ENCODE measurements around the gene RIMS1.

The RIMS1 gene

GRCh38 chr6:72261554-72261953 lies 375.2 kb downstream of the RIMS1 start (continued):
- TF ChIP-seq CSDC2 (CRISPR knock-in tag; IDR thresholded peaks at IDR 0.05) = no peak

DNA sequence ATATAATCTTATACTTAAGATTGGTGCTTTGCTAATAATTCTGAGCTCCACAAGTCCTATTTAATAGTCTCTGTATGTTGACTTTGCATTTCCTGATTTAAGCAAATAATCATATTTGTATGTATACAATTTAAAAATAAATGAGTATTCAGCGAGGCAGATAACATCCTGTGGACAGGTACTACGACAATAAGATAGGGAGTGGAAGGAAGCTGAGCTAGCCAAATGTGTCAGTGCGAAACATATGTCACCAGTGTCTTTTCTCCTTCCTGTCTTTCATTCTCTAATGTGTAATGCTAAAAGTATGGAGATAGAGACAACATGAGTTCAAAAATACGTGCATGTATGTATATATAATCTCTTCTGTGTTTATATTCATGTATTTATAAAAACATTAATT lies 375.9 kb downstream of the RIMS1 start:
- TF ChIP-seq ARNTL (CRISPR knock-in tag; IDR thresholded peaks at IDR 0.05; ENCODE audit: borderline replicate concordance, low read depth) = no peak
- no peak for ATAC-seq

GRCh38 chr6:72267470-72267869 lies 381.1 kb downstream of the RIMS1 start:
- no peak for ATAC-seq
- no peak for TF ChIP-seq ESRRG (CRISPR knock-in tag; IDR thresholded peaks at IDR 0.05)
- no peak for TF ChIP-seq ZNF70 (CRISPR knock-in tag; IDR thresholded peaks at IDR 0.05)
- TF ChIP-seq ARNTL (CRISPR knock-in tag; IDR thresholded peaks at IDR 0.05; ENCODE audit: borderline replicate concordance, low read depth) = no peak
- TF ChIP-seq TOX (CRISPR knock-in tag; IDR thresholded peaks at IDR 0.05; ENCODE audit: borderline replicate concordance) = no peak

- no peak for ATAC-seq
- TF ChIP-seq OSR1 (CRISPR knock-in tag; IDR thresholded peaks at IDR 0.05) (no peak), ZC3H10 (CRISPR knock-in tag; IDR thresholded peaks at IDR 0.05) (no peak), ZNF8 (CRISPR knock-in tag; IDR thresholded peaks at IDR 0.05) (no peak), TOX (CRISPR knock-in tag; IDR thresholded peaks at IDR 0.05; ENCODE audit: borderline replicate concordance) (no peak), ZNF565 (CRISPR knock-in tag; conservative IDR thresholded peaks at IDR 0.05; ENCODE audit: low read depth) (no peak), CREB5 (CRISPR knock-in tag; IDR thresholded peaks at IDR 0.05; ENCODE audit: low read depth) (no peak), CSDC2 (CRISPR knock-in tag; IDR thresholded peaks at IDR 0.05) (no peak), ARNTL (CRISPR knock-in tag; IDR thresholded peaks at IDR 0.05; ENCODE audit: borderline replicate concordance, low read depth) (no peak), ZFP3 (CRISPR knock-in tag; IDR thresholded peaks at IDR 0.05) (no peak), SNAI2 (CRISPR knock-in tag; IDR thresholded peaks at IDR 0.05) (no peak), TSHZ2 (CRISPR knock-in tag; IDR thresholded peaks at IDR 0.05) (no peak), GLIS3 (CRISPR knock-in tag; IDR thresholded peaks at IDR 0.05) (no peak), TCF4 (CRISPR knock-in tag; IDR thresholded peaks at IDR 0.05; ENCODE audit: borderline replicate concordance) (no peak), RARB (CRISPR knock-in tag; IDR thresholded peaks at IDR 0.05) (no peak), ESRRG (CRISPR knock-in tag; IDR thresholded peaks at IDR 0.05) (no peak), ISL1 (CRISPR knock-in tag; IDR thresholded peaks at IDR 0.05) (no peak), ZFP30 (CRISPR knock-in tag; IDR thresholded peaks at IDR 0.05) (no peak)
- TF ChIP-seq, protein P1, sequence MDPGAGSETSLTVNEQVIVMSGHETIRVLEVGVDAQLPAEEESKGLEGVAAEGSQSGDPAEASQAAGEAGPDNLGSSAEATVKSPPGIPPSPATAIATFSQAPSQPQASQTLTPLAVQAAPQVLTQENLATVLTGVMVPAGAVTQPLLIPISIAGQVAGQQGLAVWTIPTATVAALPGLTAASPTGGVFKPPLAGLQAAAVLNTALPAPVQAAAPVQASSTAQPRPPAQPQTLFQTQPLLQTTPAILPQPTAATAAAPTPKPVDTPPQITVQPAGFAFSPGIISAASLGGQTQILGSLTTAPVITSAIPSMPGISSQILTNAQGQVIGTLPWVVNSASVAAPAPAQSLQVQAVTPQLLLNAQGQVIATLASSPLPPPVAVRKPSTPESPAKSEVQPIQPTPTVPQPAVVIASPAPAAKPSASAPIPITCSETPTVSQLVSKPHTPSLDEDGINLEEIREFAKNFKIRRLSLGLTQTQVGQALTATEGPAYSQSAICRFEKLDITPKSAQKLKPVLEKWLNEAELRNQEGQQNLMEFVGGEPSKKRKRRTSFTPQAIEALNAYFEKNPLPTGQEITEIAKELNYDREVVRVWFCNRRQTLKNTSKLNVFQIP (CRISPR knock-in tag; IDR thresholded peaks at IDR 0.05; ENCODE audit: borderline replicate concordance, low read depth) = no peak
- TF ChIP-seq, protein P2, sequence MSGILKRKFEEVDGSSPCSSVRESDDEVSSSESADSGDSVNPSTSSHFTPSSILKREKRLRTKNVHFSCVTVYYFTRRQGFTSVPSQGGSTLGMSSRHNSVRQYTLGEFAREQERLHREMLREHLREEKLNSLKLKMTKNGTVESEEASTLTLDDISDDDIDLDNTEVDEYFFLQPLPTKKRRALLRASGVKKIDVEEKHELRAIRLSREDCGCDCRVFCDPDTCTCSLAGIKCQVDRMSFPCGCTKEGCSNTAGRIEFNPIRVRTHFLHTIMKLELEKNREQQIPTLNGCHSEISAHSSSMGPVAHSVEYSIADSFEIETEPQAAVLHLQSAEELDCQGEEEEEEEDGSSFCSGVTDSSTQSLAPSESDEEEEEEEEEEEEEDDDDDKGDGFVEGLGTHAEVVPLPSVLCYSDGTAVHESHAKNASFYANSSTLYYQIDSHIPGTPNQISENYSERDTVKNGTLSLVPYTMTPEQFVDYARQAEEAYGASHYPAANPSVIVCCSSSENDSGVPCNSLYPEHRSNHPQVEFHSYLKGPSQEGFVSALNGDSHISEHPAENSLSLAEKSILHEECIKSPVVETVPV (CRISPR knock-in tag; IDR thresholded peaks at IDR 0.05) = no peak
These were observed 385.2 kb downstream of the RIMS1 start for GRCh38 chr6:72271531-72271930.

- peak; percentile 66 for ATAC-seq
- TF ChIP-seq ISL1 (CRISPR knock-in tag; IDR thresholded peaks at IDR 0.05) (peak; percentile 73), TCF4 (CRISPR knock-in tag; IDR thresholded peaks at IDR 0.05; ENCODE audit: borderline replicate concordance) (no peak)
These were observed 386.6 kb downstream of the RIMS1 start for GRCh38 chr6:72272958-72273357.
